Ascending aorta (tissue), 2 donors: ENCODE results near the gene MEAK7. TPM values are rescaled to one million over a fixed set of nuclear protein-coding genes. Genes with fewer than 3 reads are reported as not detected.

Experiments
- DNase-seq, 2 donors: peaks; one replicate each; pipeline ENCODE4 v3.0.0-alpha.2; 2019; ENCODE audit warnings: low spot score in 2 of 2
- H3K27ac ChIP-seq, 2 donors: fragments of 200-600 bp; sonication (generic); one replicate each; pipeline ENCODE4 v1.5.1; 2016 to 2017; ENCODE audit warnings: mild to moderate bottlenecking in 1 of 2
- H3K27me3 ChIP-seq: fragments of 200-600 bp; sonication (generic); one replicate; pipeline ENCODE4 v1.5.1; 2017
- H3K36me3 ChIP-seq, 2 donors: fragments of 200-600 bp; sonication (generic); one replicate each; pipeline ENCODE4 v1.5.1; 2016
- H3K4me1 ChIP-seq, 2 donors: fragments of 200-600 bp; sonication (generic); one replicate each; pipeline ENCODE4 v1.5.1; 2016 to 2017; ENCODE audit warnings: mild to moderate bottlenecking in 1 of 2
- H3K4me3 ChIP-seq, 2 donors: fragments of 200-600 bp; sonication (generic); one replicate each; pipeline ENCODE4 v1.5.1; 2016 to 2017; ENCODE audit warnings: mild to moderate bottlenecking in 1 of 2
- H3K9me3 ChIP-seq, 2 donors: fragments of 200-600 bp; sonication (generic); one replicate each; pipeline ENCODE4 v1.5.1; 2016
- CTCF ChIP-seq, 3 experiments: fragments of 200-600 bp in 2 of 3; fragments of 450-650 bp in 1 of 3; sonication (generic) in 2 of 3; IDR thresholded peaks; one replicate each; pipeline ENCODE4 v1.5.1; 2016 to 2019; ENCODE audit warnings: antibody characterized with exemption in 3 of 3, mild to moderate bottlenecking in 1 of 3, moderate library complexity in 1 of 3
- intact Hi-C: fragments of 100-400 bp; cut with DNase I; formaldehyde crosslinking; loops from one replicate; pipeline ENCODE4 v1.15.1; 2023
- total RNA-seq: library from RNA; depleted of rRNA; stranded (reverse); fragments of >200 nt; gene quantifications from one replicate; pipeline ENCODE4 v1.1.0, GENCODE V29; 2016

Gene MEAK7
- total RNA-seq, 1 donor from 2014 or later, result 5.4 TPM

GRCh38 chr16:84471966-84472365 is 32.5 kb downstream of the MEAK7 start:
- no peak for DNase-seq
- intact Hi-C loops, result no loop called here

GRCh38 chr16:84471316-84471715 is 33.1 kb downstream of the MEAK7 start:
- no peak for DNase-seq
- intact Hi-C loops, result no loop called here
- TF ChIP-seq CTCF (IDR thresholded peaks at IDR 0.05), result no peak
- Histone ChIP-seq H3K9me3 (peaks cover 10 to 12% of the 10 kb centered on the region in 2 donors), H3K4me3 (no peak overlapping the region), H3K36me3 (peaks cover 11 to 19% of the 10 kb centered on the region in 2 donors), H3K4me1 (no peaks in the 10 kb centered on the region), H3K27ac (no peak overlapping the region), H3K27me3 (no peaks in the 10 kb centered on the region)

More at GRCh38 chr16:84471966-84472365, 32.5 kb downstream of the MEAK7 start:
- H3K27ac ChIP-seq, result no peak overlapping the region
- no peak for TF ChIP-seq CTCF (IDR thresholded peaks at IDR 0.05)
- H3K9me3 ChIP-seq, result peaks cover 6 to 7% of the 10 kb centered on the region in 2 donors
- no peak overlapping the region for H3K4me3 ChIP-seq
- H3K36me3 ChIP-seq, result peaks cover 8 to 13% of the 10 kb centered on the region in 2 donors
- H3K27me3 ChIP-seq, result no peaks in the 10 kb centered on the region
- H3K4me1 ChIP-seq, result no peaks in the 10 kb centered on the region

- no peak for DNase-seq
- H3K4me3 ChIP-seq, result no peak overlapping the region
- H3K27ac ChIP-seq, result no peak overlapping the region
- no peak for TF ChIP-seq CTCF (IDR thresholded peaks at IDR 0.05)
- H3K36me3 ChIP-seq, result peaks cover 17 to 24% of the 10 kb centered on the region in 2 donors
- H3K27me3 ChIP-seq, result no peaks in the 10 kb centered on the region
- H3K4me1 ChIP-seq, result no peaks in the 10 kb centered on the region
- intact Hi-C loops, result no loop called here
- H3K9me3 ChIP-seq, result peaks cover 10 to 12% of the 10 kb centered on the region in 2 donors
Measured at GRCh38 chr16:84467709-84468108, 36.8 kb downstream of the MEAK7 start.

GRCh38 chr16:84467256-84467655 is 37.2 kb downstream of the MEAK7 start:
- intact Hi-C loops, result no loop called here
- Histone ChIP-seq H3K9me3 (peaks cover 10 to 12% of the 10 kb centered on the region in 2 donors), H3K4me1 (no peaks in the 10 kb centered on the region), H3K36me3 (peaks cover 17 to 24% of the 10 kb centered on the region in 2 donors), H3K27ac (no peak overlapping the region), H3K27me3 (no peaks in the 10 kb centered on the region), H3K4me3 (no peak overlapping the region)
- peak in 1 of 2 donors; percentile 24 for DNase-seq
- no peak for TF ChIP-seq CTCF (IDR thresholded peaks at IDR 0.05)

GRCh38 chr16:84466692-84467091 is 37.8 kb downstream of the MEAK7 start:
- DNase-seq, result no peak
- Histone ChIP-seq H3K4me3 (no peak overlapping the region), H3K27me3 (no peaks in the 10 kb centered on the region), H3K9me3 (peaks cover 10 to 12% of the 10 kb centered on the region in 2 donors), H3K27ac (no peak overlapping the region), H3K36me3 (peaks cover 17 to 24% of the 10 kb centered on the region in 2 donors), H3K4me1 (no peaks in the 10 kb centered on the region)
- intact Hi-C loops, result no loop called here
- no peak for TF ChIP-seq CTCF (IDR thresholded peaks at IDR 0.05)

GRCh38 chr16:84465154-84465553 is 39.3 kb downstream of the MEAK7 start:
- no peak for TF ChIP-seq CTCF (IDR thresholded peaks at IDR 0.05)
- intact Hi-C loops, result no loop called here
- H3K36me3 ChIP-seq, result peaks cover 17 to 24% of the 10 kb centered on the region in 2 donors

More at GRCh38 chr16:84465154-84465553, 39.3 kb downstream of the MEAK7 start:
- H3K27ac ChIP-seq, result no peak overlapping the region
- peaks cover 10 to 12% of the 10 kb centered on the region in 2 donors for H3K9me3 ChIP-seq
- peak in 1 of 2 donors; percentile 37 for DNase-seq
- H3K4me3 ChIP-seq, result no peak overlapping the region
- no peaks in the 10 kb centered on the region for H3K27me3 ChIP-seq
- H3K4me1 ChIP-seq, result no peaks in the 10 kb centered on the region
